Memory B cell (primary cell): Measurements from ENCODE around the gene DAG1.

ENCODE experiments used
- ATAC-seq: fragments of 150-1000 bp; cut with Tn5 transposase; 2 replicates; pipeline ENCODE4 v1.10.0; 2021; ENCODE audit warnings: low read depth, mild to moderate bottlenecking, moderate library complexity
- DNase-seq, 2 donors: peaks; one replicate each; pipeline ENCODE4 v3.0.0; 2022; ENCODE audit warnings: low spot score in 2 of 2
- H3K27ac Mint-ChIP-seq: one replicate; pipeline ENCODE4 v1.8.0; 2022; ENCODE audit warnings: mild to moderate bottlenecking, moderate library complexity, mixed read lengths
- H3K27me3 Mint-ChIP-seq: one replicate; pipeline ENCODE4 v1.8.0; 2022; ENCODE audit warnings: mixed read lengths
- H3K36me3 Mint-ChIP-seq: one replicate; pipeline ENCODE4 v1.8.0; 2022; ENCODE audit warnings: mild to moderate bottlenecking, mixed read lengths
- H3K4me1 Mint-ChIP-seq: one replicate; pipeline ENCODE4 v1.8.0; 2022; ENCODE audit warnings: mixed read lengths
- H3K4me3 Mint-ChIP-seq: one replicate; pipeline ENCODE4 v1.8.0; 2022; ENCODE audit warnings: mild to moderate bottlenecking, moderate library complexity, mixed read lengths
- H3K9me3 Mint-ChIP-seq: one replicate; pipeline ENCODE4 v1.8.0; 2022; ENCODE audit warnings: mixed read lengths

The DAG1 gene

GRCh38 chr3:49568965-49569364, 98.9 kb downstream of the DAG1 start:
- Mint-ChIP-seq H3K4me3 (no peak overlapping the region), H3K9me3 (no peaks in the 10 kb centered on the region), H3K27me3 (peaks cover 1% of the 10 kb centered on the region), H3K27ac (no peak overlapping the region), H3K4me1 (no peaks in the 10 kb centered on the region), H3K36me3 (no peaks in the 10 kb centered on the region)
- no peak for DNase-seq
- ATAC-seq: no peak

GRCh38 chr3:49570028-49570654, 100.1 kb downstream of the DAG1 start:
- H3K4me1 Mint-ChIP-seq: no peaks in the 10 kb centered on the region
- no peak overlapping the region for H3K27ac Mint-ChIP-seq
- no peaks in the 10 kb centered on the region for H3K36me3 Mint-ChIP-seq
- ATAC-seq: no peak
- H3K4me3 Mint-ChIP-seq: no peak overlapping the region
- no peak for DNase-seq
- H3K9me3 Mint-ChIP-seq: no peaks in the 10 kb centered on the region
- peaks cover 1% of the 10 kb centered on the region for H3K27me3 Mint-ChIP-seq

- DNase-seq (no peak), ATAC-seq (no peak)
- Mint-ChIP-seq H3K9me3 (peaks cover 3% of the 10 kb centered on the region), H3K36me3 (no peaks in the 10 kb centered on the region), H3K27ac (no peak overlapping the region), H3K27me3 (peaks cover 2% of the 10 kb centered on the region), H3K4me1 (no peaks in the 10 kb centered on the region), H3K4me3 (no peak overlapping the region)
Measured at GRCh38 chr3:49582177-49582576, 112.1 kb downstream of the DAG1 start.
